OCI-LY3 (cell line): ENCODE measurements around the gene SULT1A2.
"Not testable (repeated sequence)": the region's sequence is repeated elsewhere in the genome, so short reads cannot be mapped to it uniquely, and the experiment has no call there.

Experiments used
- H2AFZ ChIP-seq: fragments of 200-600, 300-600 bp; shearing (Covaris generic); 2 replicates; pipeline ENCODE4 v1.6.0; 2014; ENCODE audit warnings: antibody characterized with exemption, low read depth, low read length
- H3K27ac ChIP-seq: fragments of 200-600, 300-600 bp; sonication (generic); 2 replicates; pipeline ENCODE4 v1.5.1; 2014; ENCODE audit warnings: mild to moderate bottlenecking, low read length, moderate library complexity, mixed read lengths
- H3K27me3 ChIP-seq: fragments of 200-600, 300-600 bp; sonication (generic); 2 replicates; pipeline ENCODE4 v1.6.1; 2014; ENCODE audit warnings: low read depth, low read length, mixed read lengths
- H3K36me3 ChIP-seq: fragments of 200-600, 300-600 bp; sonication (generic); replicated peaks from 2 replicates; pipeline ENCODE3; 2014; ENCODE audit warnings: low read depth, low read length, mixed read lengths
- H3K4me1 ChIP-seq: fragments of 300-600, 200-600 bp; sonication (generic); 2 replicates; pipeline ENCODE4 v1.6.1; 2014; ENCODE audit warnings: low read length, mixed read lengths
- H3K4me2 ChIP-seq: fragments of 200-600, 300-600 bp; sonication (generic); 2 replicates; pipeline ENCODE4 v1.6.1; 2014; ENCODE audit warnings: low read length, mixed read lengths
- H3K4me3 ChIP-seq: fragments of 300-600, 200-600 bp; sonication (generic); 2 replicates; pipeline ENCODE4 v1.5.1; 2014; ENCODE audit warnings: antibody characterized with exemption, mild to moderate bottlenecking, low read length, moderate library complexity
- H3K79me2 ChIP-seq: fragments of 300-600, 200-600 bp; shearing (Covaris generic); 2 replicates; pipeline ENCODE4 v1.6.1; 2014; ENCODE audit warnings: mild to moderate bottlenecking, low read length, mixed read lengths
- H3K9ac ChIP-seq: fragments of 300-600, 200-600 bp; shearing (Covaris generic); 2 replicates; pipeline ENCODE4 v1.6.0; 2014; ENCODE audit warnings: mild to moderate bottlenecking, low read length, moderate library complexity
- H3K9me3 ChIP-seq: fragments of 200-600, 300-600 bp; shearing (Covaris generic); 2 replicates; pipeline ENCODE4 v1.6.1; 2014; ENCODE audit warnings: low read length, mixed read lengths; ENCODE audit not compliant: insufficient read depth
- H4K20me1 ChIP-seq: fragments of 200-600, 300-600 bp; sonication (generic); 2 replicates; pipeline ENCODE4 v1.6.1; 2016; ENCODE audit warnings: low read length, mixed read lengths; ENCODE audit not compliant: insufficient read depth
- EZH2phosphoT487 ChIP-seq: fragments of 200-600 bp; shearing (Covaris generic); IDR thresholded peaks from 2 replicates; pipeline ENCODE4 v1.6.1; 2018; ENCODE audit warnings: antibody characterized with exemption, mixed run types, low read depth
- TF ChIP-seq, protein P1 (sequence below): fragments of 200-600, 300-600 bp; sonication (generic); IDR thresholded peaks from 2 replicates; pipeline ENCODE4 v1.5.1; 2014; ENCODE audit warnings: antibody characterized with exemption, low read length, low read depth

SULT1A2 gene

DNA sequence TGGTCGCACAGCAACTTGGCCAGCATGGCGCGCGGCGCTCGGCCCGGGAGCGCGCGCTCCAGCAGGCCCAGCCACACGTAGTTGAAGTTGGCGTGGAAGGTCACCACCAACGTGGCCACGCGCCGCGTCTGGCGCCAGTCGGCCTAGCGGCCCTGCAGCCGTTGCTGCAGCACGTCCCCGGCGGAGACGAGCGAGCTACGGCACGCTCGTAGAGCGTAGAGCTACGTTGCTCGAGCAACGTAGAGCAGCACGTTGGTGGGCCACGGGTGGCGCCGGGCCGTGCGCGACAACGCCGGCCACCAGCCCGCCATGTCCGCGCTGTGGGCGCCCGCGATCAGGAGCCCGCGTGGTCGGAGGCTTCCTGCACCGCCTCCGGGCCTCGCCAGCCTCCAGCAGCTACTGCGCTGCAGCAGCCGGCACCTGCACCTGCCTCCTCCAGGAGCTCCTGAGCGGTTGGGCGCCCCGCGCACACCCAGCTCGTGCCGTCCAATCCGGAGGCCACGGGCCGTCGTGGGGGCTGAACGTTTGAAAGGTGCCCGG lies 26.4 kb upstream of the SULT1A2 start:
- Histone ChIP-seq H3K4me2 (peak overlapping the region; percentile 46), H4K20me1 (no peaks in the 10 kb centered on the region), H3K27me3 (no peaks in the 10 kb centered on the region), H3K27ac (no peak overlapping the region), H3K4me1 (no peaks in the 10 kb centered on the region), H2AFZ (no peak overlapping the region), H3K4me3 (peak overlapping the region; percentile 76), H3K79me2 (no peaks in the 10 kb centered on the region), H3K36me3 (no peaks in the 10 kb centered on the region), H3K9ac (peak overlapping the region; percentile 43; the same call in 1 of the 2 replicates), H3K9me3 (no peaks in the 10 kb centered on the region)
- TF ChIP-seq EZH2phosphoT487, result no peak
- TF ChIP-seq, protein P1, sequence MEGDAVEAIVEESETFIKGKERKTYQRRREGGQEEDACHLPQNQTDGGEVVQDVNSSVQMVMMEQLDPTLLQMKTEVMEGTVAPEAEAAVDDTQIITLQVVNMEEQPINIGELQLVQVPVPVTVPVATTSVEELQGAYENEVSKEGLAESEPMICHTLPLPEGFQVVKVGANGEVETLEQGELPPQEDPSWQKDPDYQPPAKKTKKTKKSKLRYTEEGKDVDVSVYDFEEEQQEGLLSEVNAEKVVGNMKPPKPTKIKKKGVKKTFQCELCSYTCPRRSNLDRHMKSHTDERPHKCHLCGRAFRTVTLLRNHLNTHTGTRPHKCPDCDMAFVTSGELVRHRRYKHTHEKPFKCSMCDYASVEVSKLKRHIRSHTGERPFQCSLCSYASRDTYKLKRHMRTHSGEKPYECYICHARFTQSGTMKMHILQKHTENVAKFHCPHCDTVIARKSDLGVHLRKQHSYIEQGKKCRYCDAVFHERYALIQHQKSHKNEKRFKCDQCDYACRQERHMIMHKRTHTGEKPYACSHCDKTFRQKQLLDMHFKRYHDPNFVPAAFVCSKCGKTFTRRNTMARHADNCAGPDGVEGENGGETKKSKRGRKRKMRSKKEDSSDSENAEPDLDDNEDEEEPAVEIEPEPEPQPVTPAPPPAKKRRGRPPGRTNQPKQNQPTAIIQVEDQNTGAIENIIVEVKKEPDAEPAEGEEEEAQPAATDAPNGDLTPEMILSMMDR, result no peak

DNA sequence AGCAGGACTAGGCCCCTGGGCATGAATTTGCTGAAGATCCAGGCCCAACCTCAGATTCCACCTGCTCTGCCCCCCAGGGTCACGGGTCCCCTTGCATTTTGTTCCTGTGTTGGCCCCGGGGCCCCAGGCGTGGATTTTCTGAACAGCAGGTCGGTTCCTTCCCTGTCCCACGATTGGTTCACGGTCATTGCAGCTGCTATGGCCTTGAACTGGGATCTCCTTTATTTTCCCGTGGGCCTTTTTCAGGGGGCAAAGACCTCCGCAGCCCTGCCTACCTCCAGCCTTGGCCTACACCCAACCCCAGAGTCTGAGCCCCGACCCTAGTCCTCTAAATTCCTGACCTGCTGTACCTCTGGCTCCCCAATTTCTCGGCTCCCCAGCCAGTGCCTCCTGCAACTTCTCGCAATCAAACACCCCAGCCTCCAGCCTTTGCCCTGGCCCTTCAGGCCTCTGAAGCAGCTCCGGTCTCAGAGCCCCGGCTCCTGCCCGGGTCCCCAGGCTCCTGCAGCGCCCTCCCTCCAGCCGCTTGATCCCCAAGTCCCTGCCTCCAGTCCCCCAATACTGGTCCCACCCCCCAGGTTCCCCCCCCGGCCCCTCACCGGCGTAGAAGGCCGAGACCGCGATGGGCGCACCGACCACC lies 25.8 kb upstream of the SULT1A2 start:
- H3K79me2 ChIP-seq, result not testable (repeated sequence)
- H3K4me2 ChIP-seq, result peak overlapping the region; percentile 46

DNA sequence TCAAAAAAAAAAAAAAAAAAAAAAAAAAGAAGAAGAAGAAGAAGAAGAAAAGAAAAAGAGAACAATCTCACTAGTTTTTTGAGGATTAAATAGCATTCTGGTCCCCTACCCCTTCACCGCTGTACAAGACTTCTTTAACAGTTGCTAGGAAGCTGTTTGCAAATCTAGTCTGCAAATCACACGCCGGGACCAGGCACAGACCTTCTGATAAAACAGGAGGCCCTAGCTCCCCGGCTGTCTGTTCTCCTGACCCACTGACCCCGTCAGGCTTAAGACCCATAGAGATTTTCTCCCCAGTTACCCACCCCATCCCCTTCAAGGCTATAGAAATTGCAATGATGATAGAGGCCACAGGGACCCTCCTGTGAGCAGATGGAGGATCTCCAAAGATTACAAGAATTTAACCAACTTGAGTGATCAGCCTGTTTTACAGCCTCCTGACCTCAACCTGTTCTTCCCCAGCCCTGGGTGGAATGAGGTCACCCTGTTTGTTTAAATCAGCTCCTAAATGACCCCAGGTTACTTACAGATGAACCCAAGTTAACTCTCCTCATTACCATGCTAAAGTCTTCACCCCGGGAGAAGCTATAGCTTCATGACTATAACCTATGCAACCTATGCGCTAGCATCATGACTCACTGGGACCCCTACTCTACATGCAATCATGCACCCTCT lies 24.8 kb upstream of the SULT1A2 start:
- Histone ChIP-seq H3K79me2 (no peaks in the 10 kb centered on the region), H3K4me3 (no peak overlapping the region), H3K4me2 (no peak overlapping the region), H3K9me3 (no peaks in the 10 kb centered on the region), H4K20me1 (no peaks in the 10 kb centered on the region), H3K27ac (no peak overlapping the region), H3K27me3 (no peaks in the 10 kb centered on the region), H3K9ac (no peak overlapping the region), H3K36me3 (no peaks in the 10 kb centered on the region), H3K4me1 (peaks cover 9% of the 10 kb centered on the region), H2AFZ (no peak overlapping the region)
- TF ChIP-seq, protein P1, result no peak
- no peak for TF ChIP-seq EZH2phosphoT487

More for the DNA sequence above, 25.8 kb upstream of the SULT1A2 start:
- not testable (repeated sequence) for H2AFZ ChIP-seq, H4K20me1 ChIP-seq, H3K27me3 ChIP-seq, H3K4me1 ChIP-seq, H3K36me3 ChIP-seq, H3K9me3 ChIP-seq, H3K27ac ChIP-seq
- H3K4me3 ChIP-seq, result peak overlapping the region; percentile 76
- H3K9ac ChIP-seq, result peak overlapping the region; percentile 43; the same call in 1 of the 2 replicates

DNA sequence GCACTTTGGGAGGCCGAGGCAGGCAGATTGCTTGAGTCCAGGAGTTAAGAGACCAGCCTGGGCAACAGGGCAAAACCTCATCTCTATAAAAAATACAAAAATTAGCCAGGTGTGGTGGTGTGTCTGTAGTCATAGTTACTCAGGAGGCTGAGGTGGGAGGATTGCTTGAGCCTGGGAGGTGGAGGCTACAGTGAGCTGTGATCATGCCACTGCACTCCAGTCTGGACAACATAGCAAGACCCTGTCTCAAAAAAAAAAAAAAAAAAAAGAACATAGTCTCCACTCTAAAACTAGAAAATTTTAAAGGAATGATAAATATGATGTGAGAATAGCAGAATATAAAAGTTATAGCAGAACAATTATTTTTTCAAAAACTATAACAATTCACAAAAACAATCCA lies 23.5 kb upstream of the SULT1A2 start:
- H3K4me3 ChIP-seq, H4K20me1 ChIP-seq, H3K36me3 ChIP-seq, H3K9ac ChIP-seq, H3K4me2 ChIP-seq, H3K27ac ChIP-seq, H3K27me3 ChIP-seq, H2AFZ ChIP-seq, H3K9me3 ChIP-seq, H3K79me2 ChIP-seq, H3K4me1 ChIP-seq: not testable (repeated sequence)

DNA sequence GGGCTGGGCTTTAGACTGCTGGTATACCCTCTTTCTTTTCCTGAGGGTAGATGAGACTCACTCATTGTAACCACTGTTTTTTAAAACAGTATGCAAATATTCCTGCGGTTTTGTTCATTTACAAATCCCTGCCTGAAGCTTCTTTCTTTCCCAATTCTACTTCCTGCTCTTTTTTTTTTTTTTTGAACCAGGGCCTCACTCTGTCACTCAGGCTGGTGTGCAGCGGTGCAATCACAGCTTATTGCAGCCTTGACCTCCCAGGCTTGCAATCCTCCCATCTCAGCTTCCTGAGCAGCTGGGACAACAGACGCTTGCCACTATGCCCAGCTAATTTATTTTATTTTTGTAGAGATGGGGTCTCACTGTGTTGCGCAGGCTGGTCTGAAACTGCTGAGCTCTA lies 21.0 kb upstream of the SULT1A2 start:
- Histone ChIP-seq H3K27me3 (no peaks in the 10 kb centered on the region), H2AFZ (no peak overlapping the region), H3K4me3 (no peak overlapping the region), H3K9me3 (no peaks in the 10 kb centered on the region), H3K9ac (no peak overlapping the region), H3K79me2 (no peaks in the 10 kb centered on the region), H4K20me1 (no peaks in the 10 kb centered on the region), H3K27ac (no peak overlapping the region), H3K36me3 (no peaks in the 10 kb centered on the region), H3K4me2 (peak overlapping the region; percentile 7; the same call in 1 of the 2 replicates), H3K4me1 (peaks cover 9% of the 10 kb centered on the region)
- TF ChIP-seq, protein P1, result no peak
- TF ChIP-seq EZH2phosphoT487, result no peak
